HG02852 (cell line): ENCODE measurements around the gene IL26.

ENCODE experiments used
- ATAC-seq: cut with Tn5 transposase; IDR thresholded peaks from one replicate; pipeline ENCODE4 v1.9.1; 2021; ENCODE audit warnings: mild to moderate bottlenecking, moderate library complexity; ENCODE audit not compliant: unreplicated experiment

Gene IL26

GRCh38 chr12:68225576-68226476, at the start of gene IL26:
TSS of gene IL26 (minus strand) at chr12:68225810. CDS start at chr12:68225756, 54 bp downstream.
- no peak for ATAC-seq

- no peak for ATAC-seq
Observed at GRCh38 chr12:68272732-68273131, 47.1 kb upstream of the IL26 start.

GRCh38 chr12:68271346-68271745, 45.7 kb upstream of the IL26 start:
- ATAC-seq, result no peak

- no peak for ATAC-seq
Observed at GRCh38 chr12:68270358-68270757, 44.7 kb upstream of the IL26 start.

GRCh38 chr12:68269779-68270178, 44.2 kb upstream of the IL26 start:
- no peak for ATAC-seq

GRCh38 chr12:68268967-68269366, 43.4 kb upstream of the IL26 start:
- no peak for ATAC-seq

- ATAC-seq, result no peak
Observed at GRCh38 chr12:68267892-68268396, 42.3 kb upstream of the IL26 start.

GRCh38 chr12:68264857-68265256, 39.2 kb upstream of the IL26 start:
- ATAC-seq, result no peak

GRCh38 chr12:68264158-68264855, 38.7 kb upstream of the IL26 start:
- no peak for ATAC-seq

GRCh38 chr12:68263366-68263765, 37.8 kb upstream of the IL26 start:
- no peak for ATAC-seq

- no peak for ATAC-seq
Observed at GRCh38 chr12:68261896-68262295, 36.3 kb upstream of the IL26 start.

GRCh38 chr12:68260153-68260552, 34.5 kb upstream of the IL26 start:
- ATAC-seq, result no peak

GRCh38 chr12:68259318-68259940, 33.8 kb upstream of the IL26 start:
- no peak for ATAC-seq

- ATAC-seq, result no peak
Observed at GRCh38 chr12:68253504-68253903, 27.9 kb upstream of the IL26 start, which contains the start of gene IL22. TSS of gene IL22 (minus strand) at chr12:68253604. CDS start at chr12:68253448, 156 bp downstream.

GRCh38 chr12:68252077-68252476, 26.5 kb upstream of the IL26 start:
- ATAC-seq, result no peak

- no peak for ATAC-seq
Observed at GRCh38 chr12:68250454-68250853, 24.8 kb upstream of the IL26 start.

- ATAC-seq, result no peak
Observed at GRCh38 chr12:68247785-68248184, 22.2 kb upstream of the IL26 start.

- no peak for ATAC-seq
Observed at GRCh38 chr12:68246350-68246749, 20.7 kb upstream of the IL26 start.

- ATAC-seq, result no peak
Observed at GRCh38 chr12:68245180-68246021, 19.8 kb upstream of the IL26 start.

- ATAC-seq, result no peak
Observed at GRCh38 chr12:68242777-68243176, 17.2 kb upstream of the IL26 start.
